RWPE2 (cell line): Measurements from ENCODE around the gene AOPEP.

Source experiments
- ATAC-seq: fragments of 200-7000 bp; cut with Tn5 transposase; 3 replicates; pipeline ENCODE4 v1.9.1; 2021; ENCODE audit warnings: low read depth
- DNase-seq: peaks from one replicate; pipeline ENCODE4 v3.0.0-alpha.2; 2020; ENCODE audit warnings: low spot score
- H3K27ac ChIP-seq: fragments of 450-650 bp; 2 replicates; pipeline ENCODE4 v1.5.1; 2017; ENCODE audit warnings: mild to moderate bottlenecking; ENCODE audit not compliant: poor library complexity, severe bottlenecking
- H3K27me3 ChIP-seq: fragments of 250-450 bp; sonication (Bioruptor Pico); 2 replicates; pipeline ENCODE4 v1.5.1; 2021; ENCODE audit warnings: mild to moderate bottlenecking, moderate library complexity; ENCODE audit not compliant: insufficient read depth, poor library complexity, severe bottlenecking
- H3K36me3 ChIP-seq: fragments of 250-450 bp; sonication (Bioruptor Pico); 2 replicates; pipeline ENCODE4 v1.5.1; 2020; ENCODE audit warnings: low read depth, mild to moderate bottlenecking, moderate library complexity
- H3K4me1 ChIP-seq: fragments of 250-450 bp; sonication (Bioruptor Pico); 2 replicates; pipeline ENCODE4 v1.5.1; 2021; ENCODE audit warnings: mild to moderate bottlenecking, moderate library complexity; ENCODE audit not compliant: insufficient read depth, poor library complexity, severe bottlenecking
- H3K4me3 ChIP-seq: fragments of 250-450 bp; sonication (Bioruptor Pico); 2 replicates; pipeline ENCODE4 v1.5.1; 2021; ENCODE audit warnings: mild to moderate bottlenecking, moderate library complexity; ENCODE audit not compliant: severe bottlenecking
- H3K9me3 ChIP-seq: fragments of 250-450 bp; sonication (Bioruptor Pico); 2 replicates; pipeline ENCODE4 v1.5.1; 2021; ENCODE audit warnings: mild to moderate bottlenecking, moderate library complexity; ENCODE audit not compliant: severe bottlenecking
- CTCF ChIP-seq: fragments of 450-650 bp; IDR thresholded peaks from one replicate; pipeline ENCODE4 v1.5.1; 2017; ENCODE audit warnings: mild to moderate bottlenecking, moderate library complexity; ENCODE audit not compliant: poor library complexity, severe bottlenecking

The AOPEP gene

GRCh38 chr9:95128177-95128524 is 401.7 kb downstream of the AOPEP start:
- 0 out of 2 replicates have a peak, but pooled peaks cover 3% of the 10 kb centered on the region for H3K36me3 ChIP-seq
- TF ChIP-seq CTCF = no peak
- DNase-seq = no peak
- H3K4me3 ChIP-seq = no peak overlapping the region
- no peak overlapping the region for H3K27ac ChIP-seq
- peaks cover 5% of the 10 kb centered on the region for H3K4me1 ChIP-seq
- H3K9me3 ChIP-seq = no peaks in the 10 kb centered on the region
- H3K27me3 ChIP-seq = no peaks in the 10 kb centered on the region
- ATAC-seq = no peak

GRCh38 chr9:95129476-95130291 is 403.2 kb downstream of the AOPEP start:
- Histone ChIP-seq H3K4me3 (no peak overlapping the region), H3K4me1 (peaks cover 5% of the 10 kb centered on the region), H3K27me3 (no peaks in the 10 kb centered on the region), H3K9me3 (no peaks in the 10 kb centered on the region), H3K27ac (no peak overlapping the region), H3K36me3 (0 out of 2 replicates have a peak, but pooled peaks cover 3% of the 10 kb centered on the region)
- TF ChIP-seq CTCF = no peak
- DNase-seq (no peak), ATAC-seq (no peak)

- no peak for TF ChIP-seq CTCF
- Histone ChIP-seq H3K4me1 (peaks cover 5% of the 10 kb centered on the region), H3K36me3 (0 out of 2 replicates have a peak, but pooled peaks cover 3% of the 10 kb centered on the region), H3K9me3 (no peaks in the 10 kb centered on the region), H3K27ac (no peak overlapping the region), H3K4me3 (no peak overlapping the region), H3K27me3 (no peaks in the 10 kb centered on the region)
- no peak for DNase-seq
- no peak for ATAC-seq
These were observed 404.0 kb downstream of the AOPEP start for GRCh38 chr9:95130484-95130883.

- no peaks in the 10 kb centered on the region for H3K27me3 ChIP-seq
- DNase-seq = no peak
- TF ChIP-seq CTCF = peak; percentile 94
- H3K36me3 ChIP-seq = 0 out of 2 replicates have a peak, but pooled peaks cover 3% of the 10 kb centered on the region
- no peak overlapping the region for H3K27ac ChIP-seq
- peak; percentile 48; the same call in 2 of the 3 replicates for ATAC-seq
- peaks cover 5% of the 10 kb centered on the region for H3K4me1 ChIP-seq
- no peak overlapping the region for H3K4me3 ChIP-seq
- H3K9me3 ChIP-seq = no peaks in the 10 kb centered on the region
These were observed 404.8 kb downstream of the AOPEP start for GRCh38 chr9:95131023-95131943.
